CMK (cell line): ENCODE data around the gene DUS2.
"Not testable (repeated sequence)": the region's sequence is repeated elsewhere in the genome, so short reads cannot be mapped to it uniquely, and the experiment has no call there.

ENCODE experiments used
- DNase-seq: peaks from one replicate; pipeline ENCODE4 v3.0.0-alpha.2; 2010; ENCODE audit warnings: low read depth

Gene DUS2

GRCh38 chr16:68022728-68023537 lies at the start of gene DUS2, which contains the start of gene DDX28:
Gene DUS2 (plus strand): TSS chr16:68023284. CDS start chr16:68038024, 14,740 bp downstream.
Gene DDX28 (minus strand): TSS chr16:68023232. CDS start chr16:68023202, 30 bp downstream.
- DNase-seq: peak; percentile 94

DNA sequence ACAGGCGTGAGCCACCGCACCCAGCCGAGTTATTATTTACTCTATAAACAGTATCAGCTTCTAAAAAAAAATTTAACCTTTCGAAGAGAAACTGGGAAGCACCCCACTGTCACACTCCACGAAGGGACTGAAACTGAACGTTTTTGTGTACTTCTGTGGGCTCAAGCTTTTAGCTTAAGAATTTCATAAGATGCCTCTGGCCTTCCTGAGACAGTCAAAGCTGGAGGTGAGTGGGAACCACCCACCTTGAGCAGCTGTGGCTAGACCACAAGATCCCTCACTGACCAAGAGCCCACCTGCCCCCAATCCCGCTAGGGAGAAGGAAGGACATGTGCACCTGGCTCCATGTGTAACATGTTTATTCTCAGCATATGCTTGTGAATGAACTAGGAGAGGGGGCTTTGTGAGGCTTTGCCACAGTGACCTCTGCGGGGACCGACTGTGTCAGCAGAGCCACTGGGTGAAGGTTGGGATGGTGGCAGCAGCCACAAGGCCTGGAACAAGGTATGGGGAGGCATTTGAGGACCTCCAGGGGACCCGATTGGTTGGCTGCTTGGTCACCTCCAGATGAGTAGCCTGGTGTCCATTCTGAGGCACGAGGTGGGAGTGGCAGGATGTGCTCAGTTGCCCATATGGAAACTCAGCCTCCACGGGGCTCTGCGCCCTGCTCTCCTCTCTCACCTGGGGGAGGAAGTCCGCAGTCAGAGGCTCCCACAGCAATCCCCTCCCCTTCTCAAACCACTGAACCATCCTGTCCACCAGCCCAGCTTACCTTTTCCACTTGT lies 47.6 kb upstream of the DUS2 start:
- DNase-seq: no peak

GRCh38 chr16:67976205-67976604 lies 46.9 kb upstream of the DUS2 start:
- DNase-seq: no peak

GRCh38 chr16:67977005-67977404 lies 46.1 kb upstream of the DUS2 start:
- DNase-seq: no peak

GRCh38 chr16:67977469-67978227 lies 45.4 kb upstream of the DUS2 start:
- DNase-seq: no peak

GRCh38 chr16:67979955-67980678 lies 43.0 kb upstream of the DUS2 start, which contains the start of gene DPEP3:
Gene DPEP3 (minus strand): TSS chr16:67980499. CDS start chr16:67980380, 119 bp downstream.
- no peak for DNase-seq

DNA sequence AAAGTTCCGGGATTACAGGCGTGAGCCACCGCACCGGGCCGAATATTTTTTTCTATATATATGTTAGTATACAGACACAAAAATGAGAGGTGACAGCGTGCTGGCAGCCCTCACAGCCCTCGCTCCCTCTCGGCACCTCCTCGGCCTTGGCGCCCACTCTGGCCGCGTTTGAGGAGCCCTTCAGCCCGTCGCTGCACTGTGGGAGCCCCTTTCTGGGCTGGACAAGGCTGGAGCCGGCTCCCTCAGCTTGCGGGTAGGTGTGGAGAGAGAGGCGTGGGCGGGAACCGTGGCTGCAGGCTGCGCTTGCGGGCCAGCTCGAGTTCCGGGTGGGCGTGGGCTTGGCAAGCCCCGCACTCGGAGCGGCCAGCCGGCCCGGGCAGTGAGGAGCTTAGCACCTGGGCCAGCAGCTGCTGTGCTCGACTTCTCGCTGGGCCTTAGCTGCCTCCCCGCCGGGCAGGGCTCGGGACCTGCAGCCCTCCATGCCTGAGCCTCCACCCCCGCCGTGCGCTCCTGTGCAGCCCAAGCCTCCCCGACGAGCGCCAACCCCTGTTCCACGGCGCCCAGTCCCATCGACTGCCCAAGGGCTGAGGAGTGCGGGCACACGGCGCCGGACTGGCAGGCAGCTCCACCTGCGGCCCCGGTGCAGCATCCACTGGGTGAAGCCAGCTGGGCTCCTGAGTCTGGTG lies 40.9 kb upstream of the DUS2 start:
- DNase-seq: no peak

DNA sequence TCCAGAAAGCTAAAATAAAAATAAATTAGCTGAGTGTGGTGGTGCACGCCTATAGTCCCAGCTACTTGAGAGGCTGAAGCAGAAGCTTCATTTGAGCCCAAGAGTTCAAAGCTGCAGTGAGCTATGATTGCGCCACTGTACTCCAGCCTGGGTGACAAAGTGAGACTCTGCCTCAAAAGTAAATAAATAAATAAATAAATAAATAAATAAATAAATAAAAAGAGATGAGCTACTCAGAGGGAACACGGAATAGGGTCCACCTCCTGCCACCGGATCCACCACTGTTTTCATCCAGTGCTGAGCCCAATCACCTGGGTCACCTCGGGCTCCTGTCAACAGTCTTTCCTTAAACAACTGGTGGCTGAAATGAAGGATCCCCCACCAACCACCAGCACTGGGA lies 36.1 kb upstream of the DUS2 start:
- no peak for DNase-seq

- no peak for DNase-seq
Observed at GRCh38 chr16:67987460-67988160, 35.5 kb upstream of the DUS2 start.

GRCh38 chr16:67988675-67989074 lies 34.4 kb upstream of the DUS2 start:
- no peak for DNase-seq

DNA sequence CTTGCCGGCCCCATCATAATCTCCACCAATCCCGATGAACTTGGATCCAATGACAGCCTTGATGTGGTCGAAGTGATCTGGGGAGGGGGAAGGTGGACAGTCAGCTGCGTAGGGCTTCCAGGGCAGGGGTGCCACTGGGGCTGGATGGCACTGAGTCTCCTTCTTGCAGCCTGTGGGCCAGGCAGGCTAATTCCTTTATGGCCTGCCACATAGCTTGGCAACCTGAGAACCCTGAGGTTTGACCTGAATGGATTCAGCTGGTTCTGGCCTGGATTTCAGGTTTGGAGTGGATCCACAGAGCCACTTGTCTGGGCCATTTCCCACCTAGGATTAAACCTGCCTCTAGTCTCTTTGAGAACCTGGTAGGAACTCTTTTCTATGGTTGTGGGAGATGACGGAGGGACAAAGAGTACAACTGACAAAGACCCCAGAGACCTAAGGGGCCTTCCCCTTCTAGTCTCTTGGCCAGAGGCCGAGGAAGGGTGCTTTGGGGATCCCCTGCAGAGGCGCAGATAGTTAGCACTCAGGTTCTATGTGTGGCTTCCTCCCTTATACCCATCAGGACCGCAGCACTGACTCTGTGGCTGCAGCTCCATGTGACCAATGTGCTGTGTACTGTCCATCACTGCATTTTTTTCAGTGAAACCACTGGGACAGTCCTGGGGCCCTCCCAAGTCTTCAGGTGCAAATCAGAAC lies 33.6 kb upstream of the DUS2 start:
- DNase-seq: no peak

GRCh38 chr16:67990018-67990386 lies 33.1 kb upstream of the DUS2 start:
- no peak for DNase-seq

DNA sequence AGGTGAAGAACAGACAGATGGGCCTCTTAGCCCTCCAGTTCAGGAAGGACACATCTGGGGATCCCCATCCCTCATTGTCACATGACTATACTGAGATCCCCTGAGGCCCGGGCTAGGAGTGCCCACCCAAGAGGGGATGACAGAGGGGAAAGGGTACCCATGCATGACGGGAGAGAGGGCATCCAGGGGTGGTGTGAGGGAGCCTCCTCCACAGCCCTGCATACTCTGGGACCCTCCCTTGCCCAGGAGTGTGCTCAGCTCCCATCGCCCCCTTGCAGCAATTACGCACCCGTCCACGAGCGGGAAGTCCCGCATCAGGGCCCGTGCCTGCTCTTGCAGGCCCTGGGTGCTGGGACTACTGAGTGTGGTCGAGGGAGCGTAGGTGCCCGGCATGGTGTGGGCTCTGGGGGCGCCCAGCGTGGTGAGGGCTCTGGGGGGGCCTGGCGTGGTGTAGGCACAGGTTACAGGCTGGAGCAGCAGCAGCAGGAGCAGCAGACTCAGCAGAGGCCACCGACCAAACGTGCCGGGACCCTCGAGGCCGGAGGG lies 30.4 kb upstream of the DUS2 start:
- no peak for DNase-seq

DNA sequence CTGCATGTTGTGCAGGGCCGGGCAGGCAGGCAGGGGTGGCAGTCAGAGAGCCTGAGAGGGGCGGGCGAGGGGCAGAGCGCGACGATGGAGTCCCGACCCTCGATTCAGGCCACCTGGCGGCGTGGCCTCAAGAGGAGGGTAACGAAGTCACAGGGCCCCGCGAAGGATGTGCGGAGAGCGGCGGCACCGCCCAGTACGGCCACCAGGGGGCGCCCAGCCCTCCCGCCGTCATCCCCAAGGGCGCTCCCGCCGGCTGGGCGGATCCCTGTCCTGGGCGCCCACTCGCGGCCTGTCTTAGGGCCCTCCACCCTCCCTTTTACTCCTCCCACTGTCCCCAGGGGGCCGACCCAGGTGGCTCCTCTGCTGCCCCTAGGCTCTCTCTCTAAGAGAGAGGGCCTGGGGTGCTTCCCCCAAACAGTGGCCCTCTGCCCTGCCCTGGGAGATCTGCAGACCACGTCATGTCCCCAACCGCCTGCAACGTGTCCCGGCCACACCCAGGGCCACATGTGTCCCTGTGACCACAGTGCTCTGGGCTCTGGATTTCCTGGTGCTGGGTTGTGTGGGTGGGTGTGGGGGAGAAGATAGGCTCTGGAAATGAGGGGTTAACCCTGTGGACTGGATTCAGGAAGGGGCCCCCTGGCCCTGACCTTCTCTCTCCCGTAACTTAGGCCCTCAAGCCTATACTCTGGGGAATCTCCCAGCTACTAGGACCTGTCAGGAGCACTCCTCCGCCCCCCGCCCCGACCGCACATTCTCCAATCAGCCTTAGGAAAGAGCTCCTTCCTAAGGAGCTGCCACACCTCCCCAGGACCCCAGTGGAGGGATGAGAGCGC lies 29.7 kb upstream of the DUS2 start:
- peak; percentile 87 for DNase-seq

DNA sequence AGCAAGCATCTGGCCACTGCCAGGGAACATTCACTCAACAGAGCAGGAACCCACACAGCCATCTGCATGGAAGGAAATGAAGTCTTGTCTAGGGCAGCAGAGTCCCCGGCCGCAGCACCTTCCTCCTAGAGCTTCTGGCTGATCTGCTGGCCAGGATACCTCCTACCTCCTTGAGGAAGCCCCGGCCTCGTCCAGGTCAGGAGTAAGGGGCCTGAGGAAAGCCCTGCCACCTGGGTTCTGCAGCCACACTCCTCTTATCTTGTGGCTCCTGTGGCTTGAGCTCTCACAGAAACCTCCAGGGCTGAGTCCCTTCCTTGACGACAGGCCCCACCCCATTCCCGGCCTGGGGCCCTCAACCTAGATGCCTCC lies 29.1 kb upstream of the DUS2 start:
- DNase-seq: peak; percentile 85

DNA sequence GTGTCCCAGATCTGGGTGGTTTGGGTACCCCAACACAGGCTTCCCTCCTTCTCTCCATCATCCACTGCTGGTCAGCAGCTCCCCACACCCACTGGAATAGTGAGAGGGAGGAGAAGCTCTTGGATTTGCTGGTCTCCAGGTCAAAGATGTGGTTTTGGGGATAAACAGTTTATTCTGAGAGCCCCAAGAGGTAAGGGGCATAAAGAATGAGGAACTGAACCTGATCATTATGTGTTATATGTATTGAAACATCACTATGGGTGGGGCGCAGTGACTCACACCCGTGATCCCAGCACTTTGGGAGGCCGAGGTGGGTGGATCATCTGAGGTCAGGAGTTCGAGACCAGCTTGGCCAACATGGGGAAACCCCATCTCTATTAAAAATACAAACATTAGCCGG lies 27.7 kb upstream of the DUS2 start:
- no peak for DNase-seq

DNA sequence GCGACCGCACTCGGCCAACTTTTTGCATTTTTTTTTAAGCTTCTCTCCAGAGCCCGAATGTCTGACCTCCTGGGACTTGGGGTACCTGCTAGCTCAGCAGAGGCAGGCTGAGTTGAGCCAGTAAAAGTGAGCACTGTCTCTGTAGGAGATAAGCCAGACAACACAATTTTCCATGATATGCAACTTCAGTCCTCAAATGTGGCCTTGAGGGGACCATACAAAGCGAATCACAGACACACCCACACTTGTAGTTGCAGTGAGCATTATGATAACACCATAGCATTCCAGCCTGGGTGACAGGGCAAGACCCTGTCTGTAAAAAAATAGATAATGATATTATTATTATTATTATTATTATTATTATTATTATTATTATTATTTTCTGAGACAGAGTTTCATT lies 26.4 kb upstream of the DUS2 start:
- DNase-seq: no peak

GRCh38 chr16:67998231-67998778 lies 24.8 kb upstream of the DUS2 start:
- not testable (repeated sequence) for DNase-seq
